PFSK-1 (cell line): ENCODE data around the gene CAB39L.

Experiments used
- POLR2AphosphoS5 ChIP-seq: IDR thresholded peaks from 2 replicates; pipeline ENCODE4 v1.6.1; 2012; ENCODE audit warnings: low read depth, mild to moderate bottlenecking, control low read depth, low read length, moderate library complexity
- REST ChIP-seq, 2 experiments: IDR thresholded peaks; 2 replicates each; pipeline versions ENCODE4 v1.6.1 to v1.8.0; 2011 to 2012; ENCODE audit warnings: low read depth in 2 of 2, low read length in 2 of 2, control low read depth in 1 of 2, inconsistent platforms in 1 of 2, mild to moderate bottlenecking in 1 of 2, moderate library complexity in 1 of 2; ENCODE audit not compliant: insufficient read depth in 1 of 2

GRCh38 chr13:49323344-49323743 is 120.5 kb downstream of the CAB39L start:
- TF ChIP-seq REST (IDR thresholded peaks at IDR 0.05; ENCODE audit: insufficient read depth in 1 of 2, low read depth in 2 of 2, low read length in 2 of 2) (no peak), POLR2AphosphoS5 (no peak)
